H7 (cell line): ENCODE data around the gene MAPK1. TPM values are rescaled to one million over a fixed set of nuclear protein-coding genes. Genes with fewer than 3 reads are reported as not detected.
"Not testable (repeated sequence)": the region's sequence is repeated elsewhere in the genome, so short reads cannot be mapped to it uniquely, and the experiment has no call there.

Experiments
- DNase-seq: peaks from one replicate; pipeline ENCODE4 v3.0.0; 2012
- H3K27me3 ChIP-seq: 2 replicates; pipeline ENCODE4 v1.6.0; 2011; ENCODE audit warnings: mild to moderate bottlenecking, low read length; ENCODE audit not compliant: control insufficient read depth, insufficient read depth
- H3K36me3 ChIP-seq: replicated peaks from 2 replicates; pipeline ENCODE4 v1.5.1; 2011; ENCODE audit warnings: low read length; ENCODE audit not compliant: control insufficient read depth, insufficient read depth
- H3K4me3 ChIP-seq: 2 replicates; pipeline ENCODE4 v1.5.1; 2011; ENCODE audit warnings: low read depth, mild to moderate bottlenecking, control low read depth, low read length, moderate library complexity; ENCODE audit not compliant: insufficient read depth
- total RNA-seq: library from RNA; depleted of rRNA; stranded (reverse); fragments of >200 nt; shearing (Covaris generic); gene quantifications from 2 replicates; pipeline ENCODE4 v1.2.3, GENCODE V29; 2014

The MAPK1 gene
- total RNA-seq, 1 experiment from 2014 or later, result 54.5 TPM

GRCh38 chr22:21862386-21863245 lies 4.8 kb downstream of the MAPK1 start:
- DNase-seq, result no peak
- Histone ChIP-seq H3K27me3 (no peaks in the 10 kb centered on the region), H3K4me3 (no peak overlapping the region), H3K36me3 (no peaks in the 10 kb centered on the region; the same call in 1 of the 2 replicates)

GRCh38 chr22:21861851-21862250 lies 5.6 kb downstream of the MAPK1 start:
- no peaks in the 10 kb centered on the region; the same call in 1 of the 2 replicates for H3K36me3 ChIP-seq
- no peak overlapping the region for H3K4me3 ChIP-seq
- DNase-seq, result no peak
- no peaks in the 10 kb centered on the region for H3K27me3 ChIP-seq

- no peak overlapping the region for H3K4me3 ChIP-seq
- no peaks in the 10 kb centered on the region for H3K27me3 ChIP-seq
- DNase-seq, result no peak
- H3K36me3 ChIP-seq, result no peaks in the 10 kb centered on the region; the same call in 1 of the 2 replicates
Measured at GRCh38 chr22:21861264-21861848, 6.1 kb downstream of the MAPK1 start.

DNA sequence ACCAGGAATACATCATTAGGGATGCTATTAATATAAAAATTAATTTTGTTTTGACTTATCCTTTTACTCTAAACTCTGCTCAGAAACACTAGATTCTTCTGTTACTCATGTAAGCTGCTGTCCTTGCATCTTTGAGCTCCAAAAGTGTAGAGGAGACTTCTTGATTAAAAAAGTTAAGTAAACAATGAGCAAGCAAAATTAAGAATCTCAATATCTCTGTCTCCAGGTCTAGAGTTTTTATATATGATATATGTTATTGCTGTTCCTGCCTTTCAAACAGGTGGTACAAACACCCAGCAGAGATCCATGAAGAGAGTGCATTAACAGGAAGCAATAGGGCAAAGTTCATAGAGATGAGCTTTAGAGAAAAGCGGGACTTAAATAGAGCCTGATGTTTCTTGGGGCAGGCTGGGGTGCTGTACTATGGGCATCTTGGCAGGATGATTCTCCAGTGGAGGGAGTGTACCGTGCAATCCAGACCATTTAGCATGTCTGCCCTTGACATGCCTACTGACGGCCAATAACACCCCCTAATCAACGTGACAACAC lies 6.9 kb downstream of the MAPK1 start:
- no peaks in the 10 kb centered on the region; the same call in 1 of the 2 replicates for H3K36me3 ChIP-seq
- no peaks in the 10 kb centered on the region for H3K27me3 ChIP-seq
- H3K4me3 ChIP-seq, result no peak overlapping the region
- DNase-seq, result no peak

DNA sequence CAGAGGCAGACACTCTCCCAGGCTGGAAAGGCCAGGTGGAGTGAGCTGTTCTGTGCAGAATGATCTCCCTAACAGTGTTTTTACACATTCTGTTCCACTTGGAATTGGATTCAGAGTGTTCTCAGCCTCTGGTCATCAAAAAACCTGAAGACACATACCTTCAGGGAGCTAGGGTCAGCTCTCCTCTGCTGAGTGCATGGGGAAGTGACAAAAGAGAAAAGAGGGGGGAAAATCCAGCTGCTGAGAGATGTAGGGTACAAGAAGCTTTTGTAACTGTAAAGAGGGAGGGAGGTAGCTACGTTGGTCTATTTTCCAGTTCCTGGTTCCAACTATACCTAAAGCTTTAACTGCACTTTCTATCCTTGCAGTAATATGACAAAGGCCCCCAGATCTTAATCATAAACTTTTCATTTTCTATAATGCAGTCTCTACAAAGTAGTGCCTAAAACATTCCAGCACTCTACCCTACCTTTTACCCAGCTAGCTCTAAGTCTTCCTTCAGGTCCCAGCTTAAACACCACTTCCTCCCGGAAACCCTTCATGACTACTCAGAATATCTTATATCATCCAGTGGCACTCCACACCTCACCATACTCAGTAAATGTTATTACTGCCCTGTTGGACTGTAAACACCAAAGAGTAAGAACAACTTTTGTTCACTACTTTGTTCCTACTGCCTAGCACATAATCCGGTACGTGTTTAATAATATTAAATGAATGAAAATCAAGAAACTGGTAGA lies 9.2 kb downstream of the MAPK1 start:
- H3K36me3 ChIP-seq, result no peaks in the 10 kb centered on the region; the same call in 1 of the 2 replicates
- no peak for DNase-seq
- H3K27me3 ChIP-seq, result no peaks in the 10 kb centered on the region
- no peak overlapping the region for H3K4me3 ChIP-seq

GRCh38 chr22:21857481-21857914 lies 9.9 kb downstream of the MAPK1 start:
- H3K27me3 ChIP-seq, result no peaks in the 10 kb centered on the region

DNA sequence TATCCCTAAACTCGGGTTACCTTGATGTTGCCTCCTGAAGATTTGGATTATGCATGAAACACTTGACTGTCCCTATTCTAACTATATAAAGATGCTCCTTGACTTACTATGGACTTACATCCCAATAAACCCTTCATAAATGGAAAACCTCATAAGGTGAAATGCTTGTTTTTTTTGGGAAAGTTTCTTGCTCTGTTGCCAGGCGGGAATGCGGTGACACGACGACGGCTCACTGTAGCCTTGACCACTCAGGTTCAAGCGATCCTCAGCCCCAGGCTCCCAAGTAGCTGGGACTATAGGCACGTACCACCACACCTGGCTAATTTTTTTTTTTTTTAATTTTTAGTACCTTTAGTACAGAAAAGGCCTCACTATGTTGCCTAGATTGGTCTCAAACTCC lies 10.6 kb downstream of the MAPK1 start:
- no peak overlapping the region for H3K4me3 ChIP-seq
- no peak for DNase-seq
- no peaks in the 10 kb centered on the region for H3K27me3 ChIP-seq
- no peaks in the 10 kb centered on the region; the same call in 1 of the 2 replicates for H3K36me3 ChIP-seq

More at GRCh38 chr22:21857481-21857914, 9.9 kb downstream of the MAPK1 start:
- DNase-seq, result no peak
- H3K36me3 ChIP-seq, result no peaks in the 10 kb centered on the region; the same call in 1 of the 2 replicates
- H3K4me3 ChIP-seq, result no peak overlapping the region

GRCh38 chr22:21856197-21856596 lies 11.2 kb downstream of the MAPK1 start:
- no peak for DNase-seq
- Histone ChIP-seq H3K4me3 (no peak overlapping the region), H3K27me3 (no peaks in the 10 kb centered on the region), H3K36me3 (no peaks in the 10 kb centered on the region; the same call in 1 of the 2 replicates)

DNA sequence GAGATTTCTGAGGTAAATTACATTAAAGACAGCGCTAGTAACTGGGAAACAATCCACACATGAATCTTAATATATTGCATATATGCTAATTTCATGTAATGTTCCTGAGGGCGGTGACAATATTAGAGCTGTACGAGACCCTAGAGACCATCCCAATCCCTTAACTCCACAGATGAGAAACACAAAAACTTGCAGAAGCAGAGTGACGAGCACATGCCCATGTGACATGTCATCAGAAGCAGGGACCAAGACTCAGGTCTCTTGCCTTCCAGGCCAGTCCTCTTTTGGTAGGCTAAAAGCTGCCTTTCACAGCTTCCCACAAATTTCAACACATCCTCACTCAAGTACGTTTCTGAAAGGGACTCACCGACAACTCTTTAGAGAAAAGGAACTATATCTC lies 11.8 kb downstream of the MAPK1 start:
- H3K4me3 ChIP-seq, result no peak overlapping the region
- DNase-seq, result no peak
- no peaks in the 10 kb centered on the region for H3K27me3 ChIP-seq
- H3K36me3 ChIP-seq, result no peaks in the 10 kb centered on the region; the same call in 1 of the 2 replicates

DNA sequence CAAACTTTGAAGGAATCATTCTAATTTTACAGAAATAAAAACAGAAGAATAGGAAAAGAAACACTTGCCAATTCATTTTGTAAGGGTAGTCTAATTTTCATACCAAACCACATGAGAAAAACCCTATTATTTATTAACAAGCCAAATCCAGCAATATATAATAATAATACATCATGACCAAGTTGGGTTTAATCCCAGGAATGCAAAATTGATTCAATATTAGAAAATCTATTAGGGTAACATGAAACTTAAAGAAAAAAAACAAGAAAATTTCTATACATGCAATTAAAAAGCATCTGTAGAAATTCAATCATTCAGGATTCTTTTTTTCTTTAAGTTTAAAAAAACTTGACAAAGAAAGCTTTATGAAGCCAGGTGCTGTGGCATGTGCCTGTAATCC lies 16.8 kb downstream of the MAPK1 start:
- H3K4me3 ChIP-seq, result no peak overlapping the region
- H3K36me3 ChIP-seq, result no peaks in the 10 kb centered on the region
- no peaks in the 10 kb centered on the region for H3K27me3 ChIP-seq
- DNase-seq, result no peak

DNA sequence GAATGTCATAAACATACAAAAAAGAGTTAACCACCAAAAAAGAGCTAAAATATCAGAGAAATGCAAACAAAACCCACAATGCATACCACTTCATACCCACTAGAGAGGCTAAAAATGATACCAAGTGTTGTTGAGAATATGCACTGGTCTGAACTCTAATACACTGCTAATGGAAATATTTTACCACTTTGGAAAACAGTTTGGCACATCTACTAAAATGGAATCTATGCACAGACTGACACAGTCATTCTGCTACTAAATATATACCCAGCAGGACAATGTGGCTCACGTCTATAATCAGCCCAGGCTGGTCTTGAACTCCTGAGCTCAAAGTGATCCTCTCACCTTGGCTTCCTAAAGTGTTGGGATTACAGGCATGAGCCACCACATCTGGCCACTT lies 18.0 kb downstream of the MAPK1 start:
- Histone ChIP-seq H3K36me3 (no peaks in the 10 kb centered on the region), H3K27me3 (no peaks in the 10 kb centered on the region), H3K4me3 (no peak overlapping the region)
- no peak for DNase-seq

- not testable (repeated sequence) for H3K27me3 ChIP-seq, H3K36me3 ChIP-seq, DNase-seq, H3K4me3 ChIP-seq
Measured at GRCh38 chr22:21848057-21848456, 19.4 kb downstream of the MAPK1 start.

GRCh38 chr22:21845558-21846453 lies 21.6 kb downstream of the MAPK1 start:
- no peaks in the 10 kb centered on the region for H3K36me3 ChIP-seq
- no peak for DNase-seq
- no peak overlapping the region for H3K4me3 ChIP-seq
- H3K27me3 ChIP-seq, result no peaks in the 10 kb centered on the region
